Stimulated activated CD4-positive, alpha-beta T cell treated with anti-CD3 and anti-CD28 coated beads, TNF-alpha, amount 100 ng/mL, for 4 hours (primary cell): Measurements from ENCODE around the gene AGPAT2.

Source experiments
- DNase-seq, 3 experiments: peaks; one replicate each; pipeline ENCODE4 v3.0.0-alpha.2; 2020; ENCODE audit warnings: low read depth in 3 of 3

AGPAT2 gene

DNA sequence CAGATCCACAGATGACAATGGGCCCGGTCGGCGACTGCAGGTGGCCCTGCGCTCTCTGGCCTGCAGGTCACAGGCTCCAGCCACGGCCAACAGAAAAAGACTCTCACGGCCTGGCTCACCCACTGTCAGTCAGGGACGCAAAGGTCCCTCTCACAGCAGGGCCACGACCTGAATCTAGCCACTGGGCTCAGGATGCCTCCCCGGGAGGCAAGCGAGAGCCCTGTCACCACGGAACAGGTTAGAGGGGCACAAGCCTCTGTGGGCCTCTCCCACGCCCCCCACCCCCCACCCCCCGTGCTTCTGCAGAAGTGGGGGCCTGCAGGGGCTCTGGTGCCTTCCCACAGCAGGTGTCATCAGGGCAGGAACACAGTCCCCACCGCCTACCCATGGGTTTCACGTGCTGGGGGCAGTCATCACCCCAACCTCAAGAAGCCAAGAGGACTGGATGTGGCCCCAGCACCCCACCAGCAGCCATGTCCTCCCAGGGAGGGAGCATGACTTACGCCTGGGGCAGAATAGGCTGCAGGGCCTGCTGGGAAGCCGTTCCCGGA is 41.8 kb downstream of the AGPAT2 start:
- no peak for DNase-seq

DNA sequence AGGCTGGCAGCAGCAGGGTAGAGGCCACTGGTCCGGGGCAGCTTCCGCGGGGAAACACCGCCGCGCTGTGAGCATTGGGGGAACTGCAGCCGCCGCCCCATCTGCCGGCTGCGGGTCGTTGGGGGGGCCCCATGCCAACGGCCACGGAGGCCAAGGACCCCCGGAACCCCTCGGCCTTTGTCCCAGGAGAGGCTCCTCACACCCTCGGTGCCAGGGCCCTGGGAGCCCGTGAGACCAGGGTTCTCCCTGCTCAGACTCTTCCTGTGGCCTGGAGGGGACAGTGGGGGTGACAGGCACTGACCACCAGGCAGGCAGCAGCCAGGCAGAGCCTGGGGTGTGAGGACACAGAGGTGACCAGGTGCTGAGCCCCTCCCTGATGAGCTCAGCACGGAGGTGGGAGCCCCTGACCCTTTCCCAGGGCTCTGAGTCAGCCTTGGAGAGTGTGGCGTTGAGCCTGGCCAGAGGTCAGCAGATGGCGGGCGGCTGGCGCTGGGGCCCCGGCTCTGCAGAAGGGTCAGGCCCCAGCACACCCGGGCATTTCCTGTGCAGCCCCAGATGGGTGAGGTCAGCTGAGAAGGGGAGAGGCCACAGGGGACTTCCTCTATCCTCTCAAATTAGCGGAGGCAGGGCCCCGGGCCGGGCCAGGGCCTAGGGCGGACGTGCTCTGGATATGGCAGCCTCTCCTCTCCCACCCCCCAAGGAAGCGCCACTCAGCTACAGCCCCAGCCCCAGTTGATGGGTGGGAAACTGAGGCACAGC is 42.5 kb downstream of the AGPAT2 start:
- peak; percentile 47 to 65 (median 49) for DNase-seq

DNA sequence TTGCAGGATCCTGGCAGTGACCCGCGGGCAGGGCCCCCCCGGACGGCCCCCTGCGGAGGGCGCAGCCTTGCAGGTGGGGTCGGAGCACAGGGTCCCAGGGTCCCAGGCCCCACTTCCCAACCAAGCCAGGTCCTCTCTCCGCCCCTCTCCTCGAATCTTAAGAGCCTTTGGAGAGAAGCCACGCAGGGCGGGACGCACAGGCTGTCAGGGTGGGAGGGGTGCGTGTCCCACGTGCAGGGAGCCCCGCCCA is 43.0 kb downstream of the AGPAT2 start:
- DNase-seq = no peak

DNA sequence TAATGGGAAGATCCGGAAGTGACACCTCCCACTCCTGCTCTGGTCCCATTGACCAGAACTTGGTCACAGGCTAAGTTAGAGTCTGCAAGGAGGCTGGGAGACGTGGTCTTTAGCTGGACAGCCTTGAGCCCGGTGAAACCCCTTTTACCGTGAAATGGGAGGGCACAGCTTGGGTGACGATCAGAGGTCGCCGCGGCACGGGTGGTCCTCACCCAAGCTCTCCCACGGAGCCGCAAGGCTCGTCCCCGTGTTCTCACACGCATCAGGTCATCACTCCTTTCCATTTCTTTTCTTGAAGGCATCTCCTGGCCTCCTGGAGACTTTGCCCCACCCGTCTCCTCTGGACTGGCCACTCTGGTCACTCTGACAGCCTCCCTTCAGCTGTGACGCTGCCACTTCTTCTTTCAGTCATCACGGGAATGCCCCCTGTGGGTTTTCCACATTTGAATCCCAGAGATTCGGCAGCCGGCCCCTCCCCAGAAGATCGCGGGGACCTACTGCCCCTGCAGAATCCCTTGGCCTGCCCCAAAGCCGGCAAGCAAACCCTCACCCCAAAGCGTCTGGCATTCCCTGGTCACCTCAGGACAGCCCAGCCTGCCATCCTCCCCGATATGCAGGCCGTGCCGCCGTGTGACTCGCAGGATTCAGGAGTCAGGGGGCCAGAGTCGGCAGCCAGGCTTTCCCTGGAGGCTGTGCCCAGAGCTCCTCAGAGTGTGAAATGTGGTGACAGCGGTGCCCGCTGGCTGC is 43.5 kb downstream of the AGPAT2 start:
- no peak for DNase-seq

GRCh38 chr9:136642439-136642921 is 44.8 kb downstream of the AGPAT2 start:
- DNase-seq = no peak

DNA sequence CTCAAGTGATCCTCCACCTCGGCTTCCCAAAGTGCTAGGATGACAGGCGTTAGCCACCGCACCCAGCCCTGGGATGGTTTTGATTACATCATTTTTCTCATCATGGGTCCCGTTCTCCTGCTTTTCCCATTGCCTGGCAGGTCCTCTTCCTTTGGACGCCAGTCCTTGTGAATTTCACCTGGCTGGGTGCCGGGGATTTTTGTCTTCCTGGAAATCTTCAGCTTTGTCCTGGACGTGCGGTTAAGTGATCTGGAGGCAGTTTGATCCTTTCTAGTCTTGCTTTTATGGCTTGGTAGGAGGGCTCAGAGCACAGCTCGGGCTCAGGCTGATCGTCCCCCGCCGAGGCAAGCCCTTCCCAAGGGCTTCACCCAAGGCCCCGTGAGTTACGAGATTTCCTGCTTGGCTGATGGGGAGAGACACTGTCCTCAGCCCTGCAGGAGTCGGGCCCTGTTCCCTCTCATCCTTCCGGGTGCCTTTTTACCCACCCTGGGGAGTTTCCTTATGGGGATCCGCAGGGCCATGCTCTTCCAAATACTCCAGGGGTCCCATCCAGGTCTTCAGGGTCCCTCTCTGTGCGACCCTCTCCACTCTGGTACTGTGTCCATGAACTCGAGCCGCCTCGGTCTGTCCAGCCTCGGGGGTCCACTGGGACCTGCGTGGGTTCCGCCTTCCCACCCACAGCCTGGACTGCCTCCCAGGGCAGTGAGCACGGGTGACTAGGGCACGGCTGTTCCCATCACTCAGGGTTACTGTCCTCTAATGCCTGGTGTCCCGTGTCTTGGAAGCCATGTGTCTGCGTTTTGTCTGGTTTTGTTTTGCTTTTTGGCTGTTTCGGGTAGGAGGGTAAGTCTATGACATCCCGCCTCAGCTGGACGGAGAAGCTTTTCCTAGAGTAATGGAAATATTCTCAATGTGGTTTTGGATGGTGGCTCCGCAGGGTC is 46.8 kb downstream of the AGPAT2 start:
- no peak for DNase-seq

GRCh38 chr9:136634904-136635303 is 52.4 kb downstream of the AGPAT2 start:
- DNase-seq = no peak

GRCh38 chr9:136632491-136633106 is 54.7 kb downstream of the AGPAT2 start:
- peak in 2 of 3 experiments; percentile 14 to 16 for DNase-seq

DNA sequence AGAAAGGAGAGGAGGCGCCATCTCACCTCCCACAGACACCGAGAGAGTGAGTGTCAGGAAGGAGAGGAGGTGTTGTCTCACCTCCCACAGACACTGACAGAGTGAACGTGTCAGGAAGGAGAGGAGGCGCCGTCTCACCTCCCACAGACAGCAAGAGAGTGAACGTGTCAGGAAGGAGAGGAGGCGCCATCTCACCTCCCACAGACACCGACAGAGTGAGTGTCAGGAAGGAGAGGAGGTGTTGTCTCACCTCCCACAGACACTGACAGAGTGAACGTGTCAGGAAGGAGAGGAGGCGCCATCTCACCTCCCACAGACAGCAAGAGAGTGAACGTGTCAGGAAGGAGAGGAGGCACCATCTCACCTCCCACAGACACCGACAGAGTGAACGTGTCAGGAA is 55.2 kb downstream of the AGPAT2 start:
- peak in 1 of 3 experiments; percentile 35 for DNase-seq

DNA sequence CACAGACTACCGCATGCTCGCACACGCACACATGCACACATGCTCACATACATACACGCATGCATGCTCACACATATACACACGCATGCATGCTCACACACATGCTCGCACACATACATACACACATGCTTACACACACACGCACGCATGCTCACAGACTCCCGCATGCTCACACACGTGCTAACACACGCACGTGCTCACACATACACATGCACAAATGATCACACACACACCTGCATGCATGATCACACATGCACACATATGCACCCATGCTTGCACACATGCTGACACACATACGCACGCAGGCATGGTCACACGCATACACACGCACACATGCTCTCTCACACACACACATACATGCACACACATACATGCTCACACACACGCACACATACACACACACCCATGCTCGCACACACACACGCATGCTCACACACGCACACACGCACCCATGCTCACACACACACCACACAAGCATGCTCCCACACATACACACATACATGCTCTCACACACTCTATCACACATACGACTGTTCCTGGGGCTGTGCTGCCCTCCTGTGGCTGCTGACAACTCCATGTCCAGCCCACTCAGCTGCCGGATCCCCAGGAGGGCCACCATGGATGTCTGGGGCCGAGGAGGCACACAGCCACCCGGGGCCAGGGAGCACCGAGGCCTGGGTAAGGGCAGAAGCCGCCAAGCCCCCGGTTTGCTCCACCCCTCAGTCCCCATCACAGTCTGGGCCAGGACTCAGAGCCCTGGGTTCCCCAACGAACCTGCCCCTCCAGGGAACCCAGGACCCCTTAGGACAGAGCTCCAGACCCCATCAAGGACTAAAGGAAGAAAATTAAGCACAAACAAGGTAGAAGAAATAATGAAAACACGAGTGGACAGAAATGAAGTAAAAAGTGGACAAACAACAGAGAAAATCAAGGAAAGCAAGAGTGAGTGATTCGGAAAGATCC is 55.9 kb downstream of the AGPAT2 start:
- DNase-seq = peak; percentile 42 to 64 (median 43)

- DNase-seq = no peak
Observed at GRCh38 chr9:136630662-136630992, 56.6 kb downstream of the AGPAT2 start.

DNA sequence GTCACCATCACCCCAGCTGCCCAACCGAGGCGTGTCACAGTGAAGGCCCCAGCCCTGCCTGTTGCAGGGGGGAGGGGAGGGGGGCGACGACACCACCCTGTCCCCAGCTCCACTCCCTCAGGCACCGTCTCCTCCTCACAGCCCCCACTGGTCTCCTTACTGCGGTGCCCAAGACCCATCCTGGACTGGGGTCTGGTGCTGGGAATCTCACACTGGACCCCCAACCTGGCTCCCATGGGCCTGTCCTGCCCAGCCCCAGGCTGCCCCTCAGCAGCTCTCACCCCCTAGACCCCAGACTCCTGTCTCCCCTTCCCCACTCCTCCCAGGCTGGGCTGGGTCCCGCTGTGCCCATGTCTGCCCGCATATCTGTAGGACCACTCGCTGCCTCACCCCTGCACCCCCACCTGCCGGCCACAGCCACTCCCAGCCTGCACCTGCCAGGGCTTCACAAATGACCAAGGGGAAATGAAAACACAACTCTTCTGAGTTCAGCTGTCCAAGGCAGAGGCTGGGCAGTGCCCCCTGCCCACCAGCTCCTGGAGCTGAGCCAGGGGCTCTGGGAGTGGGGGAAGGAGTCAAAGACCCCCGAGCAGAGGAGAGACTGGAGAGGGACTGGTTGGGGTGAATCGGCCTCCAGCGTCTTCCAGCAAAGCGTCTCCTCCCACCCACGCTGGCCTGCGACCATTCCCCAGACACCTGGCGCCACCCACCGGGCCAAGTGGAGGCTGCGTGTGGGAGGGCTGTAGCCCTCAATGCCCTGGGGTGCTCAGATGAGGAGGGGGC is 57.2 kb downstream of the AGPAT2 start:
- peak in 2 of 3 experiments; percentile 31 to 40 for DNase-seq

DNA sequence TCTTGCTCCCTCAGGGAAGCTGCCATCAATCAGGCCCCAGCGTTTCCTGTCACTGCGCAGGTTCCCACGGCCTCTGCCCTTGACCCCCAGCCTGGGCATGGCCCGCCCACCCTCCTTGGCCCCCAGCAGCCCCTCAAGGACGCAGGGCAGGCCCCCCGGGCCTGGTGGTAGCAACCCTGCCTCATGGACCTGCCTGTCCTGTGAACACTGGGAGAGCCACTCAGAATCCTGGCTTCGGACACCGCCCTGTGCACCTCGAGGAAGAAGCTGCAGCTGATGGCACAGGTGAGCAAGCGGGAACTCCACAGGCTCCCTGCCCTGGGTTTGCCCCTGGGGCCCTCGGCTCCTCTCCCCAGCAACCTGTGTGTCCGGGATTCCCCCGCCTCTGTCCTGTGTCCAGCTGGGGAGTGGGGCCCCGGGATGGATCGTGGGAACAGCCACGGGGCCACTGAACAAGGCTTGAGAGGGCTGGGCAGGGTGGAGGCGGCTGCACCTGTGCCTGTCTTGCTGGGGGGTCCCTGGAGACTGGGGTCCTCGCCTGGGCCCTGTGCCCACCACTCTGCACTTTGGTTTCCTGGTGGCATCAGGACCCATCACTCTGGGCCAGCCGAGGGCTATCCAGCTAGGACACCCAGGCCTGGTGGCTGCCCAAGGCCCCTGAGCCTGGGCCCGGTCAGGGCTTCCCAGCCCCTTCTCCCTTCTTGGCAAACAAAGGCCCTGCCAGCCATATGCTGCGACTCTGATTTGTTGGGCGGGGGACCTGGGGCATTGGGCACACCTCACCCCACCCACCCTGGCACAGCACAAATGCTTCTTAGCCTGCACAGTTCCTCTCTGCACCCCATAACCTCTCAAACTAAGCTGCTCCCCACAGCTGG is 58.0 kb downstream of the AGPAT2 start:
- no peak for DNase-seq

- DNase-seq = no peak
Observed at GRCh38 chr9:136628268-136628667, 59.0 kb downstream of the AGPAT2 start.

GRCh38 chr9:136627703-136628102 is 59.6 kb downstream of the AGPAT2 start:
- no peak for DNase-seq

DNA sequence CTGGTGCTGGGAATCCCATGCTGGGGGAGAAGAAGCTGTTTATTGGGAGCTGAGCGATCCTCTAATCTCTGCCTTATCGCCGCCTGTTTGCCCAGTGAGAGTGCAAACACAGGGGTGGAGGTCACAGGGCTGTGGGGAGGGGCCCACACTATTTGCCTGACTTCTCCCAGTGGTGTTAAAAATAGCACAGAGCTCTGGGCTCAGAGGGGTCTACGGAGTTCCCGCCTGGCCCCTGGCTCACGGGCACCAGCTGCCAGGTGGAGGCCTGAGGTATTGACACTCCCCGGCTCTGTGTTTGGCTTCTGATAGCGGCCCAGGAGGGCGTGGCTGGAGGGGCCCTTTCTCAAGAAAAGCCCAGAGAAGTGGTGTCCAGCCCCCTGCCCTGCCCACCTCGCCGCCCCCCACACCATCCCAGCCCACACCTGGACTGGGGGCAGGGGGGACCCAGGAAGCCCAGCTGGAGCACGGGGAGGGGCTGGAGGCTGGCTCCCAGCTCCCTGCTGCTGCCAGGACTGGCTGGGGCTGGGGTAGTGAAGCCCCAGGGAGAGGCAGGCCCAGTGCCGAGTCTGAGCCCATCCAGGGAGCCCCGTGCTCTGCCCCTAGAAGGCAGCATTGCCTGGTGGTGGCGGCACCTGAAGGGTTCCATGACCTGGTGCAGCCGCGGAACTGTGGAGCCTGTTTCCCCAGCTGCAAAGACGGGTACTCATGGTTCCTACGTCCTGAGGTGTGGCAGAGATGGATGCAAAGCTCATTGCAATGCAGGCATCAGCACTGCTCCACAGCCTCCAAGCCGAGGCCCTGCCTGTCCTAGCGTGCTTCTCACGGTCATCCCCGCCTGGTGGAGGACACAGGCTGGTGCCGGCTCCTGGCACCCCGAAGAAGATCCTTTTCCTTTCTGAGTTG is 60.3 kb downstream of the AGPAT2 start:
- no peak for DNase-seq

- no peak for DNase-seq
Observed at GRCh38 chr9:136626066-136626725, 61.1 kb downstream of the AGPAT2 start.
